ENCODE results near the gene VWA2. TPM values are rescaled to one million over a fixed set of nuclear protein-coding genes. Genes with fewer than 3 reads are reported as not detected.

Gene VWA2
- not detected for polyA plus RNA-seq

DNA sequence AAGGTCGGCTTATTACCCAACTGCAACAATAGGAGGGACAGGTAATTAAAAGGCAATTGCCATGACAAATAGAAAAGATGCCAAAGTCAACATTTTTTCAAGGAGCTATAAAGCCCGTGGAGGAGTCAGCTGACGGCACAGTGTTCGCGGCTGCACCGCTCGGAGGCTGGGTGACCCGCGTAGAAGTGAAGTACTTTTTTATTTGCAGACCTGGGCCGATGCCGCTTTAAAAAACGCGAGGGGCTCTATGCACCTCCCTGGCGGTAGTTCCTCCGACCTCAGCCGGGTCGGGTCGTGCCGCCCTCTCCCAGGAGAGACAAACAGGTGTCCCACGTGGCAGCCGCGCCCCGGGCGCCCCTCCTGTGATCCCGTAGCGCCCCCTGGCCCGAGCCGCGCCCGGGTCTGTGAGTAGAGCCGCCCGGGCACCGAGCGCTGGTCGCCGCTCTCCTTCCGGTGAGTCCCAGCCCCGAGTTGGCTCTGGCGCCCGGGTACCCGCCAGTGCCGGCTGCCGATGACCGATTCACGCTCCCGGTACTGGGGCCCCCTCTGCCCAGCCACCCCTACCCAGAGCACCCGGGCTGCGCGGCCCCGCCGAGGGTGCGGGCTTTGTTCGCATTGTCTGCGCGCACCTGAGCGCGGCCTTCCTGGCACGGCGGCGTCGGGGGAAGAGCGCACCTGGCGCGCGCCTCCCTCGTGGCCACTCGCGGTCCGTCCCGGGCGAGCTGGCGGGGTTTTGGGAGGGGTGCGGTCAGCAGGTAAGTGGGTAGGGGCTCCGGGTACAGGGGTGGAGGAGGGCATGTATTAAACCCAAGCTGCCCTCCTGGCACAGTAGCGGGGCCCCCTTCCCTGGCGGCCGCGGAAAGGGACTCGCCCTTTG, at the start of gene VWA2:
VWA2 (plus strand) TSS at position 138 of the 877 bp plus-strand sequence. CDS start 9,460 bp downstream, outside the sequence.
- Mint-ChIP-seq H3K27me3 (ENCODE audit: low read depth in 3 of 3) (peaks cover 4 to 12% (median 7%) of the 10 kb centered on the region in 3 donors), H3K27ac (no peak within 1 kb of the TSS), H3K36me3 (no peaks in the 10 kb centered on the region), H3K4me1 (no peaks in the 10 kb centered on the region), H3K4me3 (peak within 1 kb of the TSS in 1 of 5 donors; percentile 28), H3K9me3 (peaks cover 0 to 2% (median 0%) of the 10 kb centered on the region in 6 donors)
- DNase-seq: no peak

GRCh38 chr10:114189700-114190099, 49.4 kb upstream of the VWA2 start:
- H3K27me3 Mint-ChIP-seq (ENCODE audit: low read depth in 3 of 3): peaks cover 4 to 16% (median 16%) of the 10 kb centered on the region in 3 donors
- no peak for DNase-seq
- H3K27ac Mint-ChIP-seq: no peak overlapping the region
- no peaks in the 10 kb centered on the region for H3K36me3 Mint-ChIP-seq
- no peaks in the 10 kb centered on the region for H3K4me1 Mint-ChIP-seq
- no peaks in the 10 kb centered on the region for H3K9me3 Mint-ChIP-seq
- no peak overlapping the region for H3K4me3 Mint-ChIP-seq

- H3K4me1 Mint-ChIP-seq: no peaks in the 10 kb centered on the region
- peaks cover 7 to 28% (median 15%) of the 10 kb centered on the region in 3 donors for H3K27me3 Mint-ChIP-seq (ENCODE audit: low read depth in 3 of 3)
- H3K9me3 Mint-ChIP-seq: no peaks in the 10 kb centered on the region
- no peaks in the 10 kb centered on the region for H3K36me3 Mint-ChIP-seq
- no peak overlapping the region for H3K4me3 Mint-ChIP-seq
- no peak overlapping the region for H3K27ac Mint-ChIP-seq
- DNase-seq: no peak
Observed at GRCh38 chr10:114195079-114195478, 44.0 kb upstream of the VWA2 start.

- H3K36me3 Mint-ChIP-seq: no peaks in the 10 kb centered on the region
- no peak overlapping the region for H3K27ac Mint-ChIP-seq
- DNase-seq: no peak
- H3K4me1 Mint-ChIP-seq: no peaks in the 10 kb centered on the region
- H3K27me3 Mint-ChIP-seq (ENCODE audit: low read depth in 3 of 3): peaks cover 5 to 28% (median 6%) of the 10 kb centered on the region in 3 donors
- H3K9me3 Mint-ChIP-seq: no peaks in the 10 kb centered on the region
- H3K4me3 Mint-ChIP-seq: no peak overlapping the region
Observed at GRCh38 chr10:114199239-114199638, 39.8 kb upstream of the VWA2 start.

DNA sequence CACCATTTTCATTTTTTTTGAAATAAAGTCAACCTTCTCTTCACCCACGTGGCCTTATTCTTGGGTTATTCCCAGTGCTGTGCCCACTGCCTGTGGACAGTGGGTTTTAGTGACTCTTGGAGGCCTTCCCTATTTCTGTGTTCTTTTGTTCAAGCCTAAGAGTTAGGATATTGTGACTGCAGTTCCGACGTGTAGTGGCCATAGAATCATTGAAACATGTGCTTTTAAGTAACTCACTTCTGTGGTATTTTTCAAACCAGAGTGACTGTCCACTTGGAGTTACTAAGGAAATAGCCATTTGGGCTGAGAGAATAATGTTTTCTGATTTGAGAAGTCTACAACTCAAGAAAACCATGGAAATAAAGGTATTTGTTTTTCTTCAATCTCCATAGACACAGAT, 36.2 kb upstream of the VWA2 start:
- H3K9me3 Mint-ChIP-seq: no peaks in the 10 kb centered on the region
- H3K36me3 Mint-ChIP-seq: no peaks in the 10 kb centered on the region
- no peak overlapping the region for H3K27ac Mint-ChIP-seq
- DNase-seq: no peak
- peak overlapping the region in 1 of 5 donors; percentile 5 for H3K4me3 Mint-ChIP-seq
- H3K4me1 Mint-ChIP-seq: no peaks in the 10 kb centered on the region
- H3K27me3 Mint-ChIP-seq (ENCODE audit: low read depth in 3 of 3): peaks cover 3 to 14% (median 5%) of the 10 kb centered on the region in 3 donors

GRCh38 chr10:114206902-114207301, 32.2 kb upstream of the VWA2 start:
- Mint-ChIP-seq H3K27me3 (ENCODE audit: low read depth in 3 of 3) (peaks cover 1 to 3% (median 2%) of the 10 kb centered on the region in 3 donors), H3K36me3 (no peaks in the 10 kb centered on the region), H3K4me1 (no peaks in the 10 kb centered on the region), H3K4me3 (no peak overlapping the region), H3K9me3 (no peaks in the 10 kb centered on the region), H3K27ac (no peak overlapping the region)
- no peak for DNase-seq

DNA sequence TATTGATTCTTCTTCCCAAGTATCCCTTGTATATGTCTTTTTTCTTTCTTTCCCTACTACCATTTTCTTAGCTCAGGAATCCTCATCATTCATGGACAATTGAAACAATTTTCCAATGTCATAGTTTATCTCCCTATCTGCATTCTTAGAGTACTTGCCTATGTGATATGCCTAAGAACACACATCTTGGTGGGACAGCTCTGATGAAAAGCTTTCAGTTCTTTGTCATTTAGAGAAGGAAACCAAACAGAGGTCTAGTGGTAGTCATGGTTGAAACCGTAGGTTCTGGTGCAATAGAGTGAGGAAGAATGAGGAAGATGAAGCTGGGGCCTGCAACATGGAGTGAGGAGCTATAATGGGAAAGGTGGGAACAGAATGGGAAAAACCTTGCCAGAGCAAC, 31.7 kb upstream of the VWA2 start:
- Mint-ChIP-seq H3K36me3 (no peaks in the 10 kb centered on the region), H3K27me3 (ENCODE audit: low read depth in 3 of 3) (peaks cover 0 to 3% (median 2%) of the 10 kb centered on the region in 3 donors), H3K4me3 (no peak overlapping the region), H3K9me3 (no peaks in the 10 kb centered on the region), H3K4me1 (no peaks in the 10 kb centered on the region), H3K27ac (no peak overlapping the region)
- no peak for DNase-seq

DNA sequence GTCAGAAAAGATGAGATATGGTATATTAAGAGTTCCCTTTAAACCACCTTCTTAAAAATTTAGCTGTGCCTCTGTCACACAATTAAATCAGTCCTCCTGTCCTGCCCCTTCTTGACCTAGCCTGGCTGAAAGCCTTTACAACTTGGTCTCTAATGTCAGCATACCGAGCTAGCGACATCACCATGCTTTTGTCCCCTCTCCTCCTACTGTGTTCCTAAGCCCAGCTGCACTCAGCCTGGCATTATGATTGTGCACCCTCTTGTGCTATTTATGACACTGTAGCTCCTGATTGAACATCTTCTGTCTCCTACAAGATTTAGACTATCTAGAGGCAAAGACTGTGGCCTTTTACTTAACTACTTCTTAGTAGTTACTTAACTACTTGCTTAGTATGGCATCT, 30.7 kb upstream of the VWA2 start:
- Mint-ChIP-seq H3K36me3 (no peaks in the 10 kb centered on the region), H3K27me3 (ENCODE audit: low read depth in 3 of 3) (peaks cover 0 to 4% (median 2%) of the 10 kb centered on the region in 3 donors), H3K4me1 (no peaks in the 10 kb centered on the region), H3K9me3 (no peaks in the 10 kb centered on the region), H3K27ac (no peak overlapping the region), H3K4me3 (no peak overlapping the region)
- DNase-seq: no peak

DNA sequence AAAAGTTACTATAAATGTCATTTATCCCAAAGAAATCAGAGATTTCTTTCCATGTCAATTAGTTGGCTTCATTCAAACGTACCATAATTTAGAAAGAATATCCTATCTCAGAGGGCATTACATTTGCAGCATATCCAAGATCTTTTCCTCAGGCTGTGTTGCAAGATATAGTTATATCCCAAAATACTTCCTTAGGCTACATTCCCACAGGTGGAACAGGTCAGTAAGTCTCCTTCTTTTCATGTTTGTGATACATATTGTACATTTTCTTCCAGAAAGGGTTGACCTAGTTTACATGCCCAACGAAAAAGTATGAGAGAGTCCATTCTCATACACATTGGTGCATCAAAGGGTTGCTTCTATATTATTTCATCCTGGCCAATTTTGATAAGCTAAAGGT, 26.9 kb upstream of the VWA2 start:
- Mint-ChIP-seq H3K27ac (no peak overlapping the region), H3K36me3 (no peaks in the 10 kb centered on the region), H3K4me3 (no peak overlapping the region), H3K4me1 (no peaks in the 10 kb centered on the region), H3K9me3 (no peaks in the 10 kb centered on the region), H3K27me3 (ENCODE audit: low read depth in 3 of 3) (peaks cover 0 to 6% (median 2%) of the 10 kb centered on the region in 3 donors)
- no peak for DNase-seq

DNA sequence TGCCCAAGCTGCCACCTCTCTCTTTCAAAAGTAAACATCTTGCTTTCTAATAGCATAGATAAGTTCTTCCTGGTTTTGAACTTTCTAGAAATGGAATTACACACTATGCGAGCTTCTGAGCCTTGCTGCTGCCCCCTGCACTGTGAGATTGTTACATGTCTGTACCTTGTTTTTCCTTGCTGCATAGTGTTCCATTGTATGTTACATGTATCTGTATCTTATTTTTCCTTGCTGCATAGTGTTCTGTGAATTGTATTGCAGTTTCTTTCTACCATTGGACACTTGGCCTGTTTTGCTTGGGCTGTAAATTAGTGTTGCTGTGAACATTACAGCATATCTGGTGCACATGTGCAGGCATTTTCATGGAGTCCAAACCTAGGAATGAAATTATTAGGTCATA, 24.0 kb upstream of the VWA2 start:
- H3K4me1 Mint-ChIP-seq: no peaks in the 10 kb centered on the region
- H3K27me3 Mint-ChIP-seq (ENCODE audit: low read depth in 3 of 3): peaks cover 0 to 6% (median 5%) of the 10 kb centered on the region in 3 donors
- H3K9me3 Mint-ChIP-seq: no peaks in the 10 kb centered on the region
- H3K4me3 Mint-ChIP-seq: no peak overlapping the region
- no peaks in the 10 kb centered on the region for H3K36me3 Mint-ChIP-seq
- no peak overlapping the region for H3K27ac Mint-ChIP-seq
- no peak for DNase-seq

GRCh38 chr10:114220281-114220680, 18.8 kb upstream of the VWA2 start:
- Mint-ChIP-seq H3K27ac (no peak overlapping the region), H3K36me3 (no peaks in the 10 kb centered on the region), H3K4me3 (no peak overlapping the region), H3K9me3 (no peaks in the 10 kb centered on the region), H3K4me1 (no peaks in the 10 kb centered on the region), H3K27me3 (ENCODE audit: low read depth in 3 of 3) (peaks cover 0 to 17% (median 2%) of the 10 kb centered on the region in 3 donors)
- DNase-seq: no peak

- H3K27ac Mint-ChIP-seq: no peak overlapping the region
- no peaks in the 10 kb centered on the region for H3K36me3 Mint-ChIP-seq
- no peak overlapping the region for H3K4me3 Mint-ChIP-seq
- H3K27me3 Mint-ChIP-seq (ENCODE audit: low read depth in 3 of 3): peaks cover 0 to 19% (median 2%) of the 10 kb centered on the region in 3 donors
- no peaks in the 10 kb centered on the region for H3K4me1 Mint-ChIP-seq
- DNase-seq: no peak
- H3K9me3 Mint-ChIP-seq: no peaks in the 10 kb centered on the region
Observed at GRCh38 chr10:114221235-114221634, 17.8 kb upstream of the VWA2 start.

DNA sequence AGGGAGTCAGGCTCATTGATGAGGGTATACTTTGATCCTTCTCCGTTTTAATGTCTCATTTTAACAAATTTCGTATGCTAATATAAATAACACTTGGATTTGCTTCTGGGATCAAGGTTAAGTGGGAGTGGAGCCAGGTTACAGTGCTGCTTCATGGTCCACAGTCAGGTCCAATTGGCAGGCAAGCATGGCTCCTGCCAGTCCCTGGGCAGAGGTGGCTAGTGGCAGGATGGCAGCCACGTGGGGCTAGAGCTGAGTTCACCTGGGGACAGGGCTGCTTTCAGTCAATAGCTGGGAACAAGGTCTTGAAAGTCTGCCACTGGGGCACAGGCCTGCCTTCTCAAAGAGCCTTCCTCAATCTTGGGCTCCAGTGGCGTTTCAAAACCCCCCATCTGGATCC, 16.0 kb upstream of the VWA2 start:
- Mint-ChIP-seq H3K27me3 (ENCODE audit: low read depth in 3 of 3) (peaks cover 0 to 21% (median 2%) of the 10 kb centered on the region in 3 donors), H3K27ac (no peak overlapping the region), H3K4me3 (no peak overlapping the region), H3K36me3 (no peaks in the 10 kb centered on the region), H3K4me1 (no peaks in the 10 kb centered on the region), H3K9me3 (no peaks in the 10 kb centered on the region)
- no peak for DNase-seq

DNA sequence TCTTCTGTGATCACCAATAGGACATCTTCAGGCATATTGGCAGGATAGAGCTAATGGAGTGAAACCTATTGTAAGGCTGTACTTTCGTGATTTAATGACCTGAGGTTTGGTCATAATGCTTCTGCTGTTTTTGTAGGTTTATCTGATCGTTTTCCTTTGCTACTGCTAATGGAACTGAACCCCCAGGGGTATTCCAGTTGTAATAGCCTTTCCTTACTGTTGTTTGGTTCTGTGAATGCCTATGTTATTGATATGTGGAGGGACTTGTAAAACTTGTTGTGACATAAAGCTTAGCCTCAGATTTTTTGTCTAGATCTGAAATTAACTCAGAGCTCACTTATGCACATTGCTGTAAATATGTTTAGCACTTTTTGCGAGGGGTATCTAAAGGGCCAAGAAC, 10.9 kb upstream of the VWA2 start:
- Mint-ChIP-seq H3K4me1 (no peaks in the 10 kb centered on the region), H3K4me3 (no peak overlapping the region), H3K36me3 (no peaks in the 10 kb centered on the region), H3K27ac (no peak overlapping the region), H3K9me3 (no peaks in the 10 kb centered on the region), H3K27me3 (ENCODE audit: low read depth in 3 of 3) (peaks cover 2 to 12% (median 3%) of the 10 kb centered on the region in 3 donors)
- DNase-seq: no peak
